ENCODE results near the gene ST6GALNAC3. TPM values are rescaled to one million over a fixed set of nuclear protein-coding genes. Genes with fewer than 3 reads are reported as not detected.
A peak's percentile ranks its signal among the peaks of the same experiment; 100 is the strongest.

ST6GALNAC3 gene
- total RNA-seq, 2 donors from 2014 or later, result 12.9 to 18.9 TPM

DNA sequence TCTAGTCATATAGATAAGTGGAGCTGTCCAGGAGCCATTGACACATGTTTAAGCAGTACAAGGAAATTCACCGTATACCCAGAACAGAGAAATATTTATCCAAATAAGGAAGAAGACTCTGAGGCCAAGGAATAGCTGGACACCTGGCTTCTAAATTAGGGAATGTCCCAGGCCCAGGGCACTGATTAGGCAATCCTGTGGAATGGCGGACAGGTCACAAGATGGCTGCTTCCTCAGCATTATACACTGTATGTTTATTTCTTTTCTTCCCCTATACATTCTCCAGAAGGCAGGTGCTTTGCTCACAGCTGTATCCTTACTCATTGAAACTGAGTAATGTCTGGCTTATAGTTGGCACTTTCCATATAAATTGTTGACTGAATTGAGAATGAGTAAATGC, 59.4 kb downstream of the ST6GALNAC3 start:
- DNase-seq (ENCODE audit: low spot score), result no peak
- intact Hi-C loops (cut with DNase I), result no loop called here

DNA sequence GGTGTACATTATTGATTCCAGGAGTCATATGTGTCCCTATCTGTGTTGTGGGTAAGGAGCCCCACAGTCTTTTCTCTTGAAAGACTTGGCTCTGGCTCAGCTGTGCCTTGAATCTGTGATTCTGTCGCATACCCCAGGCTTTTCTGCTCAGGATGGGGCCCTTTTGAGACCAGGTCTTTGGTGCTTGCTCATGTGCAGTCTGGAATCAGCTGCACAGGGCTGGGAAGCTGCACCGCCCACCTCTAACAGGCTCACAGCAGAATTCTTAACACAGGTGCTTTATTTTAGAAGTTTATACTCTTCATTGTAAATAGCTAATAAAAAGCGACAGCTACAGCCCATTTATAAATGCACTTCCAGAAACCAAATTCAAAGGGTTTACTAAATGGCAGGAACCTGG, 61.3 kb downstream of the ST6GALNAC3 start:
- no peak for DNase-seq (ENCODE audit: low spot score)
- intact Hi-C loops (cut with DNase I), result no loop called here

DNA sequence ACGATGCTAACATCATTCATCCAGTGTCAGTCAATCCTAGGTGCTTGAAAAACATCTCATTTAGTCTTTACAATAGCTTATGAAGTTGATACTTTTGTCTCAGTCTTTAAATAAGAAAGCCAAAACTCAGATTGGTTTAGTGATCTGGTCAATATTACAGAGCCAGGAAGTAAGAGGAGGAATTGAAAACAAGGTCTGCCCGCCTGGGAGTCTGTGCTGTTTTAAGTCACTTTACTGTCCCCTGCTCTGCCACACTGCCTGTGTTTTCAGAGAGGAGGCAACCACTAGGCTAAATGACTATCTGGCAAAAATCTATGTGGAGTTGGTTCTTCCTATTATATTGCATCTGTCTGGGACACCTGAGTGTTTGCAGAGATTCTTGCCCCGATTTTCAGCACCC, 62.3 kb downstream of the ST6GALNAC3 start:
- intact Hi-C loops (cut with DNase I), result no loop called here
- no peak for DNase-seq (ENCODE audit: low spot score)

DNA sequence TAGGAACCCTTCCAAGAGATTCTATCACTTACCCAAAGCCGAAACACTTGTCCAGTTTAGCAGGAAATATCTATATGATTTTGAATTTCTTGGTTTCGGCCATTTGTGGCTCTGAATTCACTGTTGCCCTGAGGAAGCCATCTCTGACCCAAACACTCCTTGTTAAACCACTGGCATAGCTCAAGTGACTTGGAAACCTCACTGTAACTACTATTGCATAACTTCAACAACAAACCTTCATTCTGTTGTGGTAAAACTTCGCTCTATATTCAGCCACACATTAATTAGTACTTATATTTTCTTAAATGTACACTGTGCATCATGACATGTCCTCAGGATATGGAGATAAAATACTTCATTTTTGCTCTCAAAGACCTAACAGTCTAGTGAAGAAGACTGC, 63.2 kb downstream of the ST6GALNAC3 start:
- intact Hi-C loops (cut with DNase I), result no loop called here
- DNase-seq (ENCODE audit: low spot score), result no peak

DNA sequence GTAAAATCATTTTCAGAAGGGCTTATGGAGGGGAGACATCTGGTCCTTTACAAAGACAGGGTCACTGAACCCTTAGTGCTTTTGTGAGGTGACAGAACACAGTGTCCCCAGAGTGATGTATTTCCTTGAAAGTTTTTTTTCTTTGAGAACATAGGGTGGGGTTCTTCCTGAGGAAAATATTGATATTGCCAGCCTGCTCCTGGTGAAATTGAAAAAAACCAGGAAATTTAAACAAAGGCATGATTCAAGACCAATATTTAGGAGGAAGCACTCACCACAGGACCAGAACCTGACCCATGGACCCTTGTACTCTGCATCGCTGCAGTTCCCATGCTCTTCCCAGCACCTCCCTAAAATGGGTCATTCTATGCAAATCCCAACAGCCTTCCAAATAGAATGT, 63.7 kb downstream of the ST6GALNAC3 start:
- no peak for DNase-seq (ENCODE audit: low spot score)
- intact Hi-C loops (cut with DNase I), result no loop called here

DNA sequence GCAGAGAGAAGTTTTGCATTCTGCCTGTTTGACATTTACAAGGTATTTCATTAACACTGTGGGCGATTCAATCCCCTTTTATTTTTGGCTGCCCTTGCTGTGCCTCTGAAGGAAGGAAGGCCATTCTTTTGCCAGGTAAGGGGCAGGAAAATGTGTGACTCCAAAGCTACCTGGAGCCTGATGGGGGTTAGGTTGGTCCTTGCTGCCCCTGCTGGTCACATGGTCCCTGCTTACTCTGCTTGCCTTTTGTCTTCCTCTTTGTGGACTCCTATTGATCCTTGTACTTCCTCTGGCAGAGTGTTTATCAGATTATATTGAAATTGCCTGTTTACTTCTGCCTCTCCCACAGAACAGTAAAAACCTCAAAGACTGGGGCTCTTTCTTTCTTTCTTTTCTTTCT, 65.7 kb downstream of the ST6GALNAC3 start:
- intact Hi-C loops (cut with DNase I), result loop anchor here in 1 of 2 donors (5.0 kb wide), 1 partner anchor 1267 kb away; no protein-coding TSS in a partner anchor
- no peak for DNase-seq (ENCODE audit: low spot score)

DNA sequence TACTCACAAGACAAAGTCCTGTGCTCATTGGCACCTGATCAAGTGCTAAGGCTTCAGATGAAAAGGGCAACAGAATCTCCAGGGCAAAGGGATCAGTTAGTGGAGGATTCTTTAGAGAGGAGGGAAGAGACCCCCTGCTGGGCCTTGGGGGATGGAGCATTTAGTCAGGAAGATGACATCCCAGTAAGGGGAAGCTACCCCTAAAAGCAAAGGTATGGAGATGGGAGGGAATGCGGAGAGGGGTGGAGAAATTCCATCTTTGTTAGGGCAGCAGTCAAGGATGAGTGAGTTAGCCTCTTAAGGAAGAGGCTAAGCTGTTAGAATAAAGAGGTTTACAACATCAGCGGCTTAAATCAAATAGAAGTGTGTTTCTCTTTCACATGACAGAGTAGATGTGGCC, 67.4 kb downstream of the ST6GALNAC3 start:
- no peak for DNase-seq (ENCODE audit: low spot score)
- intact Hi-C loops (cut with DNase I), result loop anchor here in 1 of 2 donors (5.0 kb wide), 1 partner anchor 1265 kb away; no protein-coding TSS in a partner anchor

DNA sequence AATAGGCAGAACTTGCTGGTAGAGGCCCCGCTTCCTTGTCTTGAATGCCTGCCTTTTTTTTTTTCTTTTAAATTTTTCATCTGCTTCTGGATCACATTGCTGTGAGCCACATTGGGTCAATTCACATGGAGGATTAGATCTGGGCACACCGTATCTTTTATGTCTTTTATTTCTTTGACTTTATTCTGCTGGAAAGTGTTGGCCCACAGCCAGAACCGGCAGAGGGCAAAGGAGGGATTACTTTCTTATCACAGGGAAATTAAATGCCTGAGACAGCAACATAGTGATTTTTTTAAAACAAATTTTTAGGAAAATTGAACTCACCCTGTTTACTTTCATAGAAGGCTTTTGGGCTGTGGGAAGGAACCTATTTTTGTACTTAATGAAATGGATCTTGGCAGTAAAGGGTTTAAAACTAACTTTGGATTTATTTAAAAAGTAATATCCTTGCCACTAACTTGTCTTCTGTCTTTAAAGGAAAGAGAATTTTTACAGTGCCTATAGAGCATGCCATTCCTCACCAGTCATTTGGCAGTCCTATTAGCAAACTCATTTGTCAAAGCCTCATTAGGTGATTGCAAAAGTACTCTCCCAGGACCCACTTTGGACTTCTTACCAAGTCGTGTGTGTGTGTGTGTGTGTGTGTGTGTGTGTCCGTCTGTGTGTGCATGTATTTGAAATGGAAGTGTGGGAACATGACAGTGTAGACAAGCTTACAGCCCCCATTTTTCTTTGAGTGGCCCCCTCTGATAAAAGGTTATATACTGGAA, 68.4 kb downstream of the ST6GALNAC3 start:
- intact Hi-C loops (cut with DNase I), result loop anchor here in 1 of 2 donors (5.0 kb wide), 1 partner anchor 1264 kb away; no protein-coding TSS in a partner anchor
- DNase-seq (ENCODE audit: low spot score), result no peak

DNA sequence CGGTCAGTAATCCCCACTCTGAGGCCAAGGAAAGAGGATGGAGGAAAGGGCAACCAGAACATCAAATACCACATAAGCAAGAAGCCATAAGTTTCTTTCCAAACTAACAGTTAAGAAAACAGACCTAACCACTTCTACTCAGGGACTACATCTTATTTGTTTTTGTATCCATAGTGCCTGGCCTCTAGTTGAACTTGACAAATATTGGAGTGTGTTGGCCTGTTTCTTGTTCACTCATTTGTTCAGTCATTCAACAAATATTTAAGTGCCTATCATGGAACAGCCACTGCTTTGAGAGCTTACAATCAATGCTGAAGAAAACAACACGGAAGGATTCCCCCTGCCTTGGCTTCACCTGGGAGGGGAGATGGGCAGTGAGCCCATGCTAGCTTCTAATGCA, 69.7 kb downstream of the ST6GALNAC3 start:
- no peak for DNase-seq (ENCODE audit: low spot score)
- intact Hi-C loops (cut with DNase I), result loop anchor here in 1 of 2 donors (5.0 kb wide), 1 partner anchor 1263 kb away; no protein-coding TSS in a partner anchor

DNA sequence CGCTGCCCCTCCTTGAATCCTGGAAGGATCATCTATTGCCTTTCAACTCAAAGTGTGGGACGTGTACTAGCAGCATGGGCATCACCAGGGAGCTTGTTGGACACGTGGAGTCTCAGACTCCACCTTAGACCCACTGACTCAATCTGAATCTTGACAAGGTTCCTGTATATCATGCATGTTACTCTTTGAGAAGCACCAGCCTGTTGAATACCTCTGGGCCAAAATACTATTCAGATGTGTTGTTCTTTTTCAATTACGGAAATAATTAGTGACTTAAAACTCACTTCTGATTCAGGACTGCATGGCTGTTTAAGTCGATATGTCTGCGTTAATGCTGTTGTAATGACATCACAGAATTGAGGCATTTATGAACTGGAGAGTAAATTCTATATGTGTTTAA, 70.8 kb downstream of the ST6GALNAC3 start:
- DNase-seq (ENCODE audit: low spot score), result no peak
- intact Hi-C loops (cut with DNase I), result no loop called here

DNA sequence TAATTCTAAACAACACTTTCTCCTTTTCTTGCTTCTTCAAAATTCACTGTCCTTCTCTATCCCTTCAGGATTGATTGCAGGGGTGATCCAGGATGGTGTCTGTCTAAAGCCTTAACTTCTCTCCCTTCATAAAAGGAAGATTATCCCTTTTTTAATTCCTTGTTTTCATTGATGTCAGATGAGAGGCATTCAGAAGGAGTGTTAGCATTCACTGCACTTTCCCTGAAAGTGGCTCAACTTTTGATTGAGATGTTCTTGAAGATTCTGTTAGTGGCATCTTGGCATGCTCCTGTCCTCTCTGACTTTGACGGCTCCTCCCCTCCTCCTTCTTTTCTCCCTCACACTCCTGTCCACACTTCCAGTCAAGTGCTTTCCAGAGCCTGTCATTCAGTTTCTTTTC, 71.6 kb downstream of the ST6GALNAC3 start:
- DNase-seq (ENCODE audit: low spot score), result no peak
- intact Hi-C loops (cut with DNase I), result no loop called here

DNA sequence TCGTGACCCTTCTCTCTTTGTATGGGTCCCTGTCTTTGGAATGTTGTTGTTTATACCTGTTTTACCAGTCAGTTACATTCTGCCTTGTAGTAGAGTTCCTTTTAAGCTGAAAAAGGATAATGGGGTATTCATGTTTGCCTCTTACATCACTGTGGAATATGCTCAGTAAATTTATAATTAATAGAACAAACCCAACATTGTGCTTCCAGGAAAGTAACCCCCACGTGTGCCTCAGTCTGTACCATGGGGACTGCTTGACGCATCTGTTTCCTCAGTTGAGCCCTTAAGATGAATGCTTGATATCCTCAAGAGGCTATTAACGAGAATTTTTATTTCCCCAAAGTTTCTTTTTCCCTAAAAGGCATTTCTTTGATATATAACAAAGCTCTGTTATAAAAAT, 73.4 kb downstream of the ST6GALNAC3 start:
- DNase-seq (ENCODE audit: low spot score), result no peak

DNA sequence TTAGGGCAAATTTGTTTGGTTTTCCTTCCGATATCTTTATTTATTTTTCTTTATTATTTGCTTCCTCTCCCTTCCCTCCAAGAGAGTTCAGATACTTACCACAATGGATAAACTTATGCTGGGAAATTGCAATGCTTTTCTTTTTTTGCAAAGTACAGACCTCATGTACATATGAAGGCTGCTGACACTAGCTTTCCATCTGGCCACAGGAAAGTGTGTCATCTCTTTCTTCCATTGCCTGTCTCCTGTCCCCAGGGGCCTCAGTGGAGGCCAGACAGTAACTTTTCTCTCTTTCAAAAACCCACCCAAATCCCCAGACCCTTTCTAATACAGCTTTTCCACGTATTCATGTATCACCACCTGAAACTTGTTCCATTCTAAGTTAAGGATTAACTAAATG, 73.9 kb downstream of the ST6GALNAC3 start:
- DNase-seq (ENCODE audit: low spot score), result no peak
- intact Hi-C loops (cut with DNase I), result no loop called here

More for the DNA sequence above, 73.4 kb downstream of the ST6GALNAC3 start:
- intact Hi-C loops (cut with DNase I), result no loop called here

DNA sequence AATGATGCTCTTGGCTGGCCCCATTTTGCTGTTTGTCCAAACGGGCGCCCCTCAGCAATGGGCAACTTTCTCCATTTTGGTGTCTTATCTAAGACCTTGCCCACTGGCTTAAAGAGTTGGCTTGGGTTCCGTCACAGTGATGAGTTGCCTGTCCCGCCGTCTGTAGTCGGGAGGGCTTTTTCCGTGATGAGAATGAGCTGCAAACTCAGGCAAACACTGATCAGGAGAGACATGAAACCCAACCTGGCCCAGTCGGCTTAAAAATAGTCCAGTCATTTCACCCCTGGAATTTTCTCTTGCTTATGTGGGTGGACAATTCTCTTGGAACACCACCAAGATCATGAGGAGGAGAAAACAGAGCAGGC, 79.3 kb downstream of the ST6GALNAC3 start:
- intact Hi-C loops (cut with DNase I), result loop anchor here in 1 of 2 donors (10.0 kb wide), 1 partner anchor 981 kb away; no protein-coding TSS in a partner anchor
- DNase-seq (ENCODE audit: low spot score), result no peak

DNA sequence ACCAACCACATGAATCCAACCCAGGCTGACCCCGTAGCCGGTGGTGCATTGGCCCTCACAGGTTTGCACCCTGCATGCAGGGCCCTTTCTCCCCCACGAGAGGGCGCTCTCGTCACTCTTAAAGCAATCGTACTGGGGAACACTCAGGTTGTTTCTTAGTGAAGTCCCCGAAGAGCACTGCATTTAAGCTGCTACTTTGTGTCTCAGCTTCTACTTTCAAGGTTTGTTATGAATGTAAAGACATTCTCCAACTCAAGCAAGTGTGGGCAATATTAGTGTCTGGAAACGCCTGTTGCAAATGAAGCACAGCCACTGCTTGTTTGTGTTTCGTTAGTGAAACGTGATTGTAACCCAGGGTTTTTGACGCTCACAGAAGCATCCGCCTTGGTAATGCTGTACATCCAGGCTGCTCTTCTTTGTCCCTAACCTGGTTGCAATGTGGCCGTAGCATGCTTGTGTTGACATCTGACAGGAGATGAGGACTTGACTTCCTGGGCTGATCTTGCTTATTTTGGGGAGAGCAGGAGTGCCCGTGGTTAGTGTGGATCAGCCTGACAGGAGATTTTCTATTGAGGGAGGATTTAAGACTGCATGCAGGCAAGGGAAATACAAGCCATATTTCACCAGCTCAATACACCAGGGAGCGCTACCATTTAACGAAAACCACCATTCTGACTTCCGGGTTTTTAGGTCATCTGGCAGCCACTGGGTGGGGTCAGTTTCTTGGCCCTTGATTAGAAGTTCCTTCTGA, 79.8 kb downstream of the ST6GALNAC3 start:
- peak; percentile 91 for DNase-seq (ENCODE audit: low spot score)
- intact Hi-C loops (cut with DNase I), result loop anchor here in 1 of 2 donors (10.0 kb wide), 1 partner anchor 980 kb away; no protein-coding TSS in a partner anchor

DNA sequence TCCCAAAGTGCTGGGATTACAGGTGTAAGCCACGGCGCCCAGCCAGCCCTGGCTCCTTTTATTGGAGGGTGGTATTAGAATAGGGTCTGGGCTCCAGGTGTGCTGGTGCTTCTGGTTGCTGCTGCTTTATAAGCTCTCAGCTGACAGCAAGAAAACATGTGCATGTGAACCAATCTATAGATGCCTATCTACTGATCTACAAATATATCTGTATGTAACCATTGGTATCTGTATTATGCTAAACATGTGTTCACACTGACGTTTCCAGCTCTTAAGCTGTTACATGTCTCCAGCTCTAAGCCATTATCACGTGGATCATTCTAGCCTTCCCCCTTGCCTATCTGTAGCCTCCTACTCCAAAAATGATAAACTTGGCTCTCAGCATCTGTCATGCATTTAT, 82.4 kb downstream of the ST6GALNAC3 start:
- intact Hi-C loops (cut with DNase I), result loop anchor here in 1 of 2 donors (10.0 kb wide), 1 partner anchor 978 kb away; no protein-coding TSS in a partner anchor
- DNase-seq (ENCODE audit: low spot score), result no peak

DNA sequence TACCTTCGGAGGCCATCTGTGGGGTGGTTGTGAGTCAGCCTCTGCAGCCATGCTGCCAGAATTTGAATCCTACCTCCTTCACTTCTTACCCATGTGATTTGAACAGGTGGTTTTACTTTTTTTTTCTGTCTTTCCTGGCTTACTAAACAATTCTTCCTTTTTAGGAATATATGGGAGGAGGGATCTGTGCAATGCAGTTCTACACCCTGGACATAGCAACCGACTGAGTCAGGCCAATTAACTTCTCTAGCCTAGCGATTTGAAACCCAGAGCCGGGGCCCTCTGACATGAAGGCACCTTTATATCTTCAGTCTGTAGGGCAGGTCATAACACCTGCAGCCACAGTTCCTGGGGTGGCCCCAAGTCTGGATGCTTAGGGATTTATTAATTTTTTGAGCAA, 83.6 kb downstream of the ST6GALNAC3 start:
- intact Hi-C loops (cut with DNase I), result loop anchor here (1.0 to 10.0 kb wide), 2 partner anchors 29 to 977 kb away; no protein-coding TSS in a partner anchor
- DNase-seq (ENCODE audit: low spot score), result no peak

DNA sequence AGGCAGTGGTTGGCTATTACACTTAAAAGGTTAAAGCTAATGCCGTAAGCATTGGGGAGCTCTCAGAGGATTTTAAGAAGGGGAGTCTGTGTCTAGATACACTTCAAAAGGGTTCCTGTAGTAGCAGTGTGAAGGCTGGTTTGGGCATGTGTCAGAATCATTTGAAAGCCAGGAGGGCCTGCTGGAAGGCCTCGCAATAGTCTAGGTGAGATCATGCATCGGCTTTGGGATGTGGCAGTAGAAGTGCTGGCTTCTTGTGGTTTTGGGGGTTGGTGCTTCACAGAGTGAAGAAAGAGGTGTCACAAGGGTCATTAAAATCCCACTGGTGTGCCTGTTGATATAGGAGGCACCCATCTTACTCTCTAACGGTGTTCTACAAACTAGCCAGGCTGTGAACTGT, 85.7 kb downstream of the ST6GALNAC3 start:
- intact Hi-C loops (cut with DNase I), result loop anchor here in 1 of 2 donors (10.0 kb wide), 1 partner anchor 1525 kb away; the partner anchor contains the start of gene ZZZ3
- no peak for DNase-seq (ENCODE audit: low spot score)

DNA sequence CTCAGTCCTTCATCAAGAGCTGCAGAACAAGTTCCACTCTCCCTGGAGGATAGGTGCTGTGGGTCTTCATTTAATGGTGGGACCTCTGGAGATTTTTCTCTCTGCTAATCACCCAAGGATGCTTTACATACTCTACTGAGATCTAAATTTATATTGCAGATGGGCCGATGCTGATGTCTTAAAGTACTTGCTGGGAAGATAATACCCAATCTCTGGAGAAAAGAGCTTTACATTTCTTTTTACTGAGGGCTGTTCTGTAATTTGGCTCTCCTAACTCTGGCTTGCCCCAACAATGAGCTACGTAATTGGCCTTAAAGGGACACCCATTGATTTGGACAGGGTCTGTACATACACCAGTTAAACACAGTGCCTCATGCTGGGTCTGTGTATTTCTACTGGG, 86.9 kb downstream of the ST6GALNAC3 start:
- intact Hi-C loops (cut with DNase I), result loop anchor here in 1 of 2 donors (10.0 kb wide), 1 partner anchor 1523 kb away; the partner anchor contains the start of gene ZZZ3
- no peak for DNase-seq (ENCODE audit: low spot score)

DNA sequence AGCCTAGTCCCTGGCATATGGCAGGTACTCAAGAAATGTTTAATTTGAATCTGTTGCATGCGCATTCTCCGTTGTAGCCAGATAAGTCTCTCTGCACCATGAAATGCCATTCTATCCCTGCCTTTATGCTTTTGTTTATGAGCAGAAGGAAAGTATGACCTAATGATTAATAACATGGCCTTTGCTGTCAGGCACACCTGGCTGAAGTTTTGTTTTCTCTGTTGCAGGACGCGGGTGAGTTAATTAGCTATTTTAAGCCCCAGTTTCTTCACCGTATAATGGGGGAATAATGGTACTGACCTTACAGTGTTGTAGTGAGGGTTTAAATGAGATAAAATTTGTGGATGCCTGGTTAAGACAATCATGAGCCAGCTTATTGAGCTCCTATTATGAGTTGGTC, 87.7 kb downstream of the ST6GALNAC3 start:
- intact Hi-C loops (cut with DNase I), result loop anchor here in 1 of 2 donors (10.0 kb wide), 1 partner anchor 1523 kb away; the partner anchor contains the start of gene ZZZ3
- no peak for DNase-seq (ENCODE audit: low spot score)
